SK-N-SH (cell line): ENCODE data around the gene TIE1. TPM values are rescaled to one million over a fixed set of nuclear protein-coding genes. Genes with fewer than 3 reads are reported as not detected.

Source experiments
- CTCF ChIA-PET: fragments of 300-600, 350-600 bp; formaldehyde crosslinking; extraction: SDS; loops from one replicate; lab custom pipeline; 2021; lab: Yijun Ruan, JAX
- POLR2A ChIA-PET: fragments of 350-600 bp; sonication (Branson Sonifier 250); formaldehyde crosslinking; extraction: SDS; loops from one replicate; lab custom pipeline; 2020; ENCODE audit warnings: antibody characterized with exemption, inconsistent platforms; lab: Yijun Ruan, JAX
- DNase-seq: peaks from one replicate; pipeline ENCODE4 v3.0.0; 2012
- H2AFZ ChIP-seq: fragments of 200-600 bp; sonication (generic); 2 replicates; pipeline ENCODE4 v1.8.1; 2016; ENCODE audit warnings: antibody characterized with exemption, mild to moderate bottlenecking, low read depth
- H3F3A ChIP-seq: fragments of 200-600 bp; sonication (generic); replicated peaks from 2 replicates; pipeline ENCODE3; 2016; ENCODE audit warnings: antibody characterized with exemption, mild to moderate bottlenecking; ENCODE audit not compliant: insufficient read depth
- H3K27ac ChIP-seq, 2 experiments: fragments of 200-500 bp in 1 of 2; fragments of 200-600 bp in 1 of 2; sonication (Bioruptor generic) in 1 of 2; sonication (generic), shearing (Covaris generic) in 1 of 2; 2 replicates each; pipeline versions ENCODE4 v1.5.1 to v1.6.1; 2014 to 2016; ENCODE audit warnings: low read depth in 2 of 2, inconsistent platforms in 1 of 2, low read length in 1 of 2, mild to moderate bottlenecking in 1 of 2, mixed read lengths in 1 of 2
- H3K27me3 ChIP-seq: fragments of 200-600 bp; sonication (generic), shearing (Covaris generic); 2 replicates; pipeline ENCODE4 v1.6.1; 2016; ENCODE audit warnings: mixed run types; ENCODE audit not compliant: insufficient read depth
- H3K36me3 ChIP-seq, 2 experiments: fragments of 200-500 bp in 1 of 2; fragments of 200-600 bp in 1 of 2; sonication (Bioruptor generic) in 1 of 2; sonication (generic) in 1 of 2; replicated peaks in 1 of 2; 2 replicates each; pipeline versions ENCODE3 to v1.5.1; 2014 to 2016; ENCODE audit warnings: low read length in 1 of 2, mild to moderate bottlenecking in 1 of 2; ENCODE audit not compliant: insufficient read depth in 2 of 2, control insufficient read depth in 1 of 2
- H3K4me1 ChIP-seq, 2 experiments: fragments of 200-500 bp in 1 of 2; fragments of 200-600 bp in 1 of 2; sonication (Bioruptor generic) in 1 of 2; sonication (generic), shearing (Covaris generic) in 1 of 2; 2 replicates each; pipeline versions ENCODE4 v1.5.1 to v1.6.1; 2014 to 2016; ENCODE audit warnings: low read depth in 1 of 2, low read length in 1 of 2, mixed run types in 1 of 2; ENCODE audit not compliant: insufficient read depth in 2 of 2, control insufficient read depth in 1 of 2
- H3K4me2 ChIP-seq: fragments of 200-600 bp; sonication (generic), shearing (Covaris generic); 2 replicates; pipeline ENCODE4 v1.6.1; 2017; ENCODE audit warnings: mixed run types
- H3K4me3 ChIP-seq, 2 experiments: fragments of 200-500 bp in 1 of 2; fragments of 200-600 bp in 1 of 2; sonication (Bioruptor generic) in 1 of 2; sonication (generic), shearing (Covaris generic) in 1 of 2; 2 replicates each; pipeline versions ENCODE4 v1.5.1 to v1.8.1; 2014 to 2016; ENCODE audit warnings: low read depth in 2 of 2, inconsistent platforms in 1 of 2, low read length in 1 of 2, mild to moderate bottlenecking in 1 of 2, mixed read lengths in 1 of 2, moderate library complexity in 1 of 2
- H3K79me2 ChIP-seq: fragments of 200-600 bp; sonication (generic); 2 replicates; pipeline ENCODE4 v1.8.1; 2017; ENCODE audit warnings: mild to moderate bottlenecking; ENCODE audit not compliant: insufficient read depth
- H3K9ac ChIP-seq: fragments of 200-600 bp; sonication (generic); 2 replicates; pipeline ENCODE4 v1.6.1; 2017; ENCODE audit warnings: mixed run types
- H3K9me2 ChIP-seq: fragments of 200-600 bp; sonication (generic); 2 replicates; pipeline ENCODE4 v1.6.1; 2017; ENCODE audit warnings: mixed run types
- H3K9me3 ChIP-seq: fragments of 200-600 bp; sonication (generic); 2 replicates; pipeline ENCODE4 v1.6.1; 2017; ENCODE audit warnings: mixed run types, mild to moderate bottlenecking, moderate library complexity
- H4K20me1 ChIP-seq: fragments of 200-600 bp; sonication (generic); 2 replicates; pipeline ENCODE4 v1.6.1; 2017; ENCODE audit warnings: mild to moderate bottlenecking, mixed run types; ENCODE audit not compliant: insufficient read depth
- ELF1 ChIP-seq: IDR thresholded peaks from 2 replicates; pipeline ENCODE4 v1.4.0; 2012
- EZH2phosphoT487 ChIP-seq: fragments of 200-600 bp; sonication (generic); IDR thresholded peaks from 2 replicates; pipeline ENCODE4 v1.6.1; 2017; ENCODE audit warnings: low read depth, mixed run types, mild to moderate bottlenecking, antibody characterized with exemption, moderate library complexity, borderline replicate concordance
- MEF2A ChIP-seq: IDR thresholded peaks from 2 replicates; pipeline ENCODE4 v1.4.0; 2012; ENCODE audit warnings: low read depth, borderline replicate concordance
- NFIC ChIP-seq: IDR thresholded peaks from 2 replicates; pipeline ENCODE4 v1.4.0; 2012; ENCODE audit warnings: borderline replicate concordance
- NRF1 ChIP-seq: IDR thresholded peaks from 2 replicates; pipeline ENCODE4 v1.6.1; 2012; ENCODE audit warnings: low read depth, mild to moderate bottlenecking, low read length
- POLR2AphosphoS5 ChIP-seq: IDR thresholded peaks from 2 replicates; pipeline ENCODE4 v1.6.1; 2012; ENCODE audit warnings: low read depth, low read length
- RCOR1 ChIP-seq: fragments of 150-350 bp; IDR thresholded peaks from 2 replicates; pipeline ENCODE4 v1.6.1; 2017; ENCODE audit warnings: antibody characterized with exemption, low read length
- RXRA ChIP-seq: IDR thresholded peaks from 2 replicates; pipeline ENCODE4 v1.4.0; 2012; ENCODE audit warnings: low read depth, mild to moderate bottlenecking, borderline replicate concordance
- SIN3A ChIP-seq: IDR thresholded peaks from 2 replicates; pipeline ENCODE4 v1.6.1; 2012; ENCODE audit warnings: low read depth, mild to moderate bottlenecking, low read length, moderate library complexity, borderline replicate concordance
- SMC3 ChIP-seq: IDR thresholded peaks from 2 replicates; pipeline ENCODE4 v1.6.1; 2012; ENCODE audit warnings: low read depth, low read length, improper control_type of control experiment
- TAF1 ChIP-seq: IDR thresholded peaks from 2 replicates; pipeline ENCODE4 v1.6.1; 2012; ENCODE audit warnings: low read depth, mild to moderate bottlenecking, low read length, moderate library complexity, borderline replicate concordance
- TCF12 ChIP-seq: IDR thresholded peaks from 2 replicates; pipeline ENCODE4 v1.4.0; 2012
- TEAD4 ChIP-seq: IDR thresholded peaks from 2 replicates; pipeline ENCODE4 v1.4.0; 2012; ENCODE audit warnings: mild to moderate bottlenecking, borderline replicate concordance; ENCODE audit not compliant: insufficient read depth
- YY1 ChIP-seq: IDR thresholded peaks from 2 replicates; pipeline ENCODE4 v1.4.0; 2012; ENCODE audit warnings: low read depth, mild to moderate bottlenecking
- WGBS: methylation state at CpG from one replicate; pipeline ENCODE4 v1.1.6; 2017; ENCODE audit warnings: low lambda C conversion rate; 5-methylcytosine and 5-hydroxymethylcytosine counted together
- polyA plus RNA-seq, 3 experiments: library from polyadenylated mRNA; depleted of rRNA; stranded (reverse); fragments of >200 nt; gene quantifications; 2 replicates each; pipeline ENCODE4 v1.2.3, GENCODE V29; 2012
- TF ChIP-seq, protein P1 (sequence below): IDR thresholded peaks from 2 replicates; pipeline ENCODE4 v1.4.0; 2012; ENCODE audit warnings: low read depth
- TF ChIP-seq, protein P2 (sequence below): IDR thresholded peaks from 2 replicates; pipeline ENCODE4 v1.4.0; 2012; ENCODE audit warnings: low read depth, borderline replicate concordance
- TF ChIP-seq, protein P3 (sequence below): fragments of 150-350 bp; IDR thresholded peaks from 2 replicates; pipeline ENCODE4 v1.6.1; 2016; ENCODE audit warnings: mild to moderate bottlenecking, low read depth, low read length
- TF ChIP-seq, protein P4 (sequence below): fragments of 150-350 bp; IDR thresholded peaks from 2 replicates; pipeline ENCODE4 v1.6.1; 2017; ENCODE audit warnings: antibody characterized with exemption, low read length, low read depth, borderline replicate concordance
- TF ChIP-seq, protein P5 (sequence below): IDR thresholded peaks from 2 replicates; pipeline ENCODE4 v1.6.1; 2012; ENCODE audit warnings: mild to moderate bottlenecking, low read depth, low read length, moderate library complexity

Gene TIE1
- polyA plus RNA-seq, 1 of the 3 experiments (the other 2 are of a cell fraction): 1.6 TPM

DNA sequence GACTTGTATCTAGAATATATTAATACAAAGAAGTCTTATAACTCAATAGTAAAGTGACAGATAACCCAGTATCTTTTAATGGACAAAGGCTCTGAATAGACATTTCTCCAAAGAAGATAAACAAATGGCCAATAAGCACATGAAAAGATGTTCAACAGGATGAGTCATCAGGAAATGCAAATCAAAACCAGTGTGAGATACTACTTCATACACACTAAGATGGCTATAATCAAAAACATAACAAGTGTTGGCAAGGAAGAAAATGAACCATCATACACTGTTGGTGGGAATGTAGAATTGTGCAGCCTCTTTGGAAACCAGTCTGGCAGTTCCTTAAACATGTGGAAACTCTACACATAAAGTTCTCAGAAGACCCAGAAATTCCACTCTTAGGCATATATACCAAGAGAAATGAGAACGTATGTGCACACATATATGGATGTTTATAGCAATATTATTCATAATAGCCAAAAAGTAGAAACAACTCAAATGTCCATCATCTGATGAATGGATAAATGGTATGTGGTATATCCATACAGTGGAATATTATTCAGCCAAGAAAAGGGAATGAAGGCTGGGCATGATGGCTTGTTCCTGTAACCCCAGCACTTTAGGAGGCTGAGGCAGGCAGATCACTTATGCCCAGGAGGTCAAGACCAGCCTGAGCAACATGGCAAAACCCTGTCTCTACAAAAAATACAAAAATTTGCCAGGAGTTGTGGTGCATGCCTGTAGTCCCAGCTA, 26.9 kb downstream of the TIE1 start:
- Histone ChIP-seq H3K4me2 (no peak overlapping the region), H3K4me1 (peaks cover 0 to 5% of the 10 kb centered on the region in 2 experiments; a peak in 2 of 4 replicates), H3K36me3 (no peaks in the 10 kb centered on the region), H3K27ac (no peak overlapping the region), H3K4me3 (no peak overlapping the region), H2AFZ (no peak overlapping the region), H3K9me2 (no peaks in the 10 kb centered on the region), H3K9ac (no peak overlapping the region), H3K9me3 (no peaks in the 10 kb centered on the region), H4K20me1 (no peaks in the 10 kb centered on the region), H3K27me3 (no peaks in the 10 kb centered on the region), H3F3A (no peaks in the 10 kb centered on the region), H3K79me2 (no peaks in the 10 kb centered on the region)
- POLR2A ChIA-PET: no interaction called here
- CTCF ChIA-PET: no interaction called here
- 92% methylated on average over 1 of the region's 1 CpG for WGBS
- TF ChIP-seq NRF1 (no peak), POLR2AphosphoS5 (no peak), YY1 (no peak), ELF1 (no peak), SIN3A (no peak), TAF1 (no peak)
- TF ChIP-seq, protein P1, sequence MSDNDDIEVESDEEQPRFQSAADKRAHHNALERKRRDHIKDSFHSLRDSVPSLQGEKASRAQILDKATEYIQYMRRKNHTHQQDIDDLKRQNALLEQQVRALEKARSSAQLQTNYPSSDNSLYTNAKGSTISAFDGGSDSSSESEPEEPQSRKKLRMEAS: no peak
- TF ChIP-seq, protein P2, sequence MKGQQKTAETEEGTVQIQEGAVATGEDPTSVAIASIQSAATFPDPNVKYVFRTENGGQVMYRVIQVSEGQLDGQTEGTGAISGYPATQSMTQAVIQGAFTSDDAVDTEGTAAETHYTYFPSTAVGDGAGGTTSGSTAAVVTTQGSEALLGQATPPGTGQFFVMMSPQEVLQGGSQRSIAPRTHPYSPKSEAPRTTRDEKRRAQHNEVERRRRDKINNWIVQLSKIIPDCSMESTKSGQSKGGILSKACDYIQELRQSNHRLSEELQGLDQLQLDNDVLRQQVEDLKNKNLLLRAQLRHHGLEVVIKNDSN: no peak
- TF ChIP-seq, protein P3, sequence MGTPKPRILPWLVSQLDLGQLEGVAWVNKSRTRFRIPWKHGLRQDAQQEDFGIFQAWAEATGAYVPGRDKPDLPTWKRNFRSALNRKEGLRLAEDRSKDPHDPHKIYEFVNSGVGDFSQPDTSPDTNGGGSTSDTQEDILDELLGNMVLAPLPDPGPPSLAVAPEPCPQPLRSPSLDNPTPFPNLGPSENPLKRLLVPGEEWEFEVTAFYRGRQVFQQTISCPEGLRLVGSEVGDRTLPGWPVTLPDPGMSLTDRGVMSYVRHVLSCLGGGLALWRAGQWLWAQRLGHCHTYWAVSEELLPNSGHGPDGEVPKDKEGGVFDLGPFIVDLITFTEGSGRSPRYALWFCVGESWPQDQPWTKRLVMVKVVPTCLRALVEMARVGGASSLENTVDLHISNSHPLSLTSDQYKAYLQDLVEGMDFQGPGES: no peak
- DNase-seq: no peak

DNA sequence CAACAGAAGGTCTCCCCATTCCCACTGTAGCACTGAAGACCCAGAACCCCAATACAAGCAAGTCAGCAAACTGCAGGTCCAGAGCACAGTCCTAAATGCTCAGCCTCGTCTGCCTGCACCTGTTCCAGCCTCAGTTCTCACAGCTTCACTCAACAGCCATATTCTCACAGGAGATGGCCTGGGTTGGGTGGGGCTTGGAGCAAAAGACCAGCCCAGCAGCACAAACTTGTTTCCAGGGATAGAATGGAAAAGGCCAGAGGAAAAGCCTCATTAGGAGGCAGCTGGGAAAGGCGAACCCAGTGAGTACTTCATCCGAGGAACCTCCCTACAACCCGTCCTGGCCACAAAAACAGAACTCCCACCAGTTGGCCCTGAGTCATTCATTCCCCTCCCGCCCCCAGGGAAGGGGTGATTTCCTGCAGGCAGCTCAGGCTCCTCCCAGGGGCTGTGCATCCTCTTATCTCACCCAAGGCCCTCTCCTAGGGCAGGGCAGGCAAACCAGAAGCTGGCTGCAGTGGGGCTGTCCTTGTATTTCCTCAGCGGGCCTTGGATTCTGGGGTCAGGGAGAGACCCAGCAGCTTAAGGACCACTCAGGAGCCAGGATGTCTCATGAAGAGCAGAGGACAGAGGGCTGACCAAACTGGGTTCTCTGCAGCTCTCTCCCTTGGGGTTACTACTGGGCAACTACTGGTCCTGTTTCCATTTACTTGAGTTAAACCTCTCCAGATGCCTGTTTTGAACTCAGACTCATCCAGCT, 29.4 kb downstream of the TIE1 start:
- POLR2A ChIA-PET: no interaction called here
- H3K4me3 ChIP-seq: no peak overlapping the region
- no peak overlapping the region for H3K9ac ChIP-seq
- no peaks in the 10 kb centered on the region for H3K9me3 ChIP-seq
- no peaks in the 10 kb centered on the region for H3K27me3 ChIP-seq
- H3K9me2 ChIP-seq: no peaks in the 10 kb centered on the region
- CTCF ChIA-PET: no interaction called here
- DNase-seq: no peak
- no peak overlapping the region for H3K4me2 ChIP-seq
- H3K36me3 ChIP-seq: no peaks in the 10 kb centered on the region
- H2AFZ ChIP-seq: 0 out of 2 replicates have a peak overlapping the region, but pooled peaks have one; percentile 63
- no peaks in the 10 kb centered on the region for H4K20me1 ChIP-seq
- no peak overlapping the region for H3K27ac ChIP-seq
- H3K4me1 ChIP-seq: peaks cover 0 to 5% of the 10 kb centered on the region in 2 experiments; a peak in 2 of 4 replicates
- no peaks in the 10 kb centered on the region for H3K79me2 ChIP-seq
- WGBS: 68% methylated on average over 3 of the region's 6 CpGs
- no peaks in the 10 kb centered on the region for H3F3A ChIP-seq
- TF ChIP-seq NFIC (no peak), POLR2AphosphoS5 (no peak), TCF12 (no peak), EZH2phosphoT487 (no peak), SMC3 (no peak), RXRA (no peak), TEAD4 (no peak), RCOR1 (no peak), MEF2A (no peak)
- TF ChIP-seq, protein P4, sequence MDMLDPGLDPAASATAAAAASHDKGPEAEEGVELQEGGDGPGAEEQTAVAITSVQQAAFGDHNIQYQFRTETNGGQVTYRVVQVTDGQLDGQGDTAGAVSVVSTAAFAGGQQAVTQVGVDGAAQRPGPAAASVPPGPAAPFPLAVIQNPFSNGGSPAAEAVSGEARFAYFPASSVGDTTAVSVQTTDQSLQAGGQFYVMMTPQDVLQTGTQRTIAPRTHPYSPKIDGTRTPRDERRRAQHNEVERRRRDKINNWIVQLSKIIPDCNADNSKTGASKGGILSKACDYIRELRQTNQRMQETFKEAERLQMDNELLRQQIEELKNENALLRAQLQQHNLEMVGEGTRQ: no peak
- TF ChIP-seq, protein P5, sequence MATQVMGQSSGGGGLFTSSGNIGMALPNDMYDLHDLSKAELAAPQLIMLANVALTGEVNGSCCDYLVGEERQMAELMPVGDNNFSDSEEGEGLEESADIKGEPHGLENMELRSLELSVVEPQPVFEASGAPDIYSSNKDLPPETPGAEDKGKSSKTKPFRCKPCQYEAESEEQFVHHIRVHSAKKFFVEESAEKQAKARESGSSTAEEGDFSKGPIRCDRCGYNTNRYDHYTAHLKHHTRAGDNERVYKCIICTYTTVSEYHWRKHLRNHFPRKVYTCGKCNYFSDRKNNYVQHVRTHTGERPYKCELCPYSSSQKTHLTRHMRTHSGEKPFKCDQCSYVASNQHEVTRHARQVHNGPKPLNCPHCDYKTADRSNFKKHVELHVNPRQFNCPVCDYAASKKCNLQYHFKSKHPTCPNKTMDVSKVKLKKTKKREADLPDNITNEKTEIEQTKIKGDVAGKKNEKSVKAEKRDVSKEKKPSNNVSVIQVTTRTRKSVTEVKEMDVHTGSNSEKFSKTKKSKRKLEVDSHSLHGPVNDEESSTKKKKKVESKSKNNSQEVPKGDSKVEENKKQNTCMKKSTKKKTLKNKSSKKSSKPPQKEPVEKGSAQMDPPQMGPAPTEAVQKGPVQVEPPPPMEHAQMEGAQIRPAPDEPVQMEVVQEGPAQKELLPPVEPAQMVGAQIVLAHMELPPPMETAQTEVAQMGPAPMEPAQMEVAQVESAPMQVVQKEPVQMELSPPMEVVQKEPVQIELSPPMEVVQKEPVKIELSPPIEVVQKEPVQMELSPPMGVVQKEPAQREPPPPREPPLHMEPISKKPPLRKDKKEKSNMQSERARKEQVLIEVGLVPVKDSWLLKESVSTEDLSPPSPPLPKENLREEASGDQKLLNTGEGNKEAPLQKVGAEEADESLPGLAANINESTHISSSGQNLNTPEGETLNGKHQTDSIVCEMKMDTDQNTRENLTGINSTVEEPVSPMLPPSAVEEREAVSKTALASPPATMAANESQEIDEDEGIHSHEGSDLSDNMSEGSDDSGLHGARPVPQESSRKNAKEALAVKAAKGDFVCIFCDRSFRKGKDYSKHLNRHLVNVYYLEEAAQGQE: no peak
